ENCODE measurements around the gene TPTE2. TPM values are rescaled to one million over a fixed set of nuclear protein-coding genes. Genes with fewer than 3 reads are reported as not detected.
"Not testable (repeated sequence)": the region's sequence is repeated elsewhere in the genome, so short reads cannot be mapped to it uniquely, and the experiment has no call there.

TPTE2 gene
- total RNA-seq, 6 experiments from 2014 or later = 0.09 TPM; not detected in 5

DNA sequence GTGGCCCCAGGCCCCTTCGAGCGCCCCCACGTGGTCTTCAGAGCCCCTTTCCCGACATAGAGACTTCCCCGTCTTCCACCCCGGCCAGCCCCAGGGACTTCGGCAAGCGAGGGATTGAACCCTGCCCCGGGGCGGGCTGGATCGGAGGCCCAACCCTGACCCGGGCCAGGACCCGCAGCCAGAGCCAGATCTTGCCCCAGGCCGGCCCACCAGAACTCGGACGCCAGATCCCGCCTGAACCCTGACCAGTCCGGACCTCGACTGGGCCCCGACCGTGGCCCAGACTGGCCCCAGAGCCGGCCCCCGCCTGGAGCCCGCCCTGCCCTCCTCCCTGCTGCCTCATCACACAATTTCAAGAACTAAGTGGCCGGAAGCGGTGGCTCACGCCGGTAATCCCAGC lies 253 bp upstream of the TPTE2 start:
- Mint-ChIP-seq H3K36me3 (ENCODE audit: low read depth) (no peaks in the 10 kb centered on the region), H3K4me1 (ENCODE audit: low read depth) (no peaks in the 10 kb centered on the region), H3K9me3 (no peaks in the 10 kb centered on the region), H3K4me3 (no peak overlapping the region), H3K27me3 (ENCODE audit: insufficient read depth) (no peaks in the 10 kb centered on the region; the same call in 1 of the 2 replicates), H3K27ac (no peak overlapping the region)
- DNase-seq = no peak
- TF ChIP-seq, protein P1, sequence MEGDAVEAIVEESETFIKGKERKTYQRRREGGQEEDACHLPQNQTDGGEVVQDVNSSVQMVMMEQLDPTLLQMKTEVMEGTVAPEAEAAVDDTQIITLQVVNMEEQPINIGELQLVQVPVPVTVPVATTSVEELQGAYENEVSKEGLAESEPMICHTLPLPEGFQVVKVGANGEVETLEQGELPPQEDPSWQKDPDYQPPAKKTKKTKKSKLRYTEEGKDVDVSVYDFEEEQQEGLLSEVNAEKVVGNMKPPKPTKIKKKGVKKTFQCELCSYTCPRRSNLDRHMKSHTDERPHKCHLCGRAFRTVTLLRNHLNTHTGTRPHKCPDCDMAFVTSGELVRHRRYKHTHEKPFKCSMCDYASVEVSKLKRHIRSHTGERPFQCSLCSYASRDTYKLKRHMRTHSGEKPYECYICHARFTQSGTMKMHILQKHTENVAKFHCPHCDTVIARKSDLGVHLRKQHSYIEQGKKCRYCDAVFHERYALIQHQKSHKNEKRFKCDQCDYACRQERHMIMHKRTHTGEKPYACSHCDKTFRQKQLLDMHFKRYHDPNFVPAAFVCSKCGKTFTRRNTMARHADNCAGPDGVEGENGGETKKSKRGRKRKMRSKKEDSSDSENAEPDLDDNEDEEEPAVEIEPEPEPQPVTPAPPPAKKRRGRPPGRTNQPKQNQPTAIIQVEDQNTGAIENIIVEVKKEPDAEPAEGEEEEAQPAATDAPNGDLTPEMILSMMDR (IDR thresholded peaks at IDR 0.05) = no peak

DNA sequence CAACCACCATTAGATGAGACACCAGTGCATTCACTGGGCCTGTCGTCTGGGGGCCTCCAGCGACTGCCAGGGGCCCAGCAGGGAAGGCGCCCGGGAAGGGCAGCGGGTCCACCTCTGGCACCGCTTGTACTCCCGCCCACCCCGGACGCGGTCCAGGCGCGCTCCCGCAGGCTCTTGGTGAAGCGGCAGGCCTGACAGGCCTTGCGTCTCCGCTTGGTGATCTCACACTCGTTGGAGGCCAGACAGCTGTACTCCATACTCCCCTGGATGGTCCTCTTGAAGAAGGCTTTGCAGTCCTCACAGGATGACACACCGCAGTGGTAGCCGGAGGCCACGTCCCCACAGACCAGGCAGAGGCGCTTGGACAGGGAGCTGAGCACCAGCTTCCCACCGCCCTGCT lies 660 bp downstream of the TPTE2 start:
- not testable (repeated sequence) for H3K27me3 Mint-ChIP-seq (ENCODE audit: insufficient read depth); H3K9me3 Mint-ChIP-seq; H3K4me1 Mint-ChIP-seq (ENCODE audit: low read depth); DNase-seq; H3K36me3 Mint-ChIP-seq (ENCODE audit: low read depth); H3K27ac Mint-ChIP-seq; H3K4me3 Mint-ChIP-seq

- H3K27ac Mint-ChIP-seq; DNase-seq; H3K9me3 Mint-ChIP-seq; H3K36me3 Mint-ChIP-seq (ENCODE audit: low read depth); H3K4me1 Mint-ChIP-seq (ENCODE audit: low read depth); H3K4me3 Mint-ChIP-seq; H3K27me3 Mint-ChIP-seq (ENCODE audit: insufficient read depth): not testable (repeated sequence)
Measured at GRCh38 chr13:19559739-19560138, 1.6 kb downstream of the TPTE2 start.

DNA sequence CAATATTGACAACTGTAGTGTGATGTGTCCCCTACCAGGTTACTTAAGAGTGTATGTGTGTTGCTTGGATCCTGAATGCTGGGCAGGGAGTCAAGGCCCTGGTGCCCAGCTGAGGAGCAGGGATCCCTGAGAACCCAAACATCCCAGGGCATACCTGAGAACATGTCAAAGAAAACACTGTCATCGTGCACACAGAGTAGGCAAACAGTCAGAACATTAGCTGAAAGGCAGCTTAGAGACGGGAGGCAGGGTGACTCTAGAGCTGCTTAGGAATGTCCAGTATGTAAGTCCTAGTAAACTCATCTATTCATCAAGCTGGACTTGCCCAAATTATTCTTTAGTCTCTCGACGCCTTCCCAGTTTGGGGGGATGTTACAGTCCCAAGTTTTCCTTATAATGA lies 4.0 kb downstream of the TPTE2 start:
- H3K27me3 Mint-ChIP-seq (ENCODE audit: insufficient read depth); H3K4me3 Mint-ChIP-seq; DNase-seq; H3K9me3 Mint-ChIP-seq; H3K27ac Mint-ChIP-seq; H3K4me1 Mint-ChIP-seq (ENCODE audit: low read depth); H3K36me3 Mint-ChIP-seq (ENCODE audit: low read depth): not testable (repeated sequence)

DNA sequence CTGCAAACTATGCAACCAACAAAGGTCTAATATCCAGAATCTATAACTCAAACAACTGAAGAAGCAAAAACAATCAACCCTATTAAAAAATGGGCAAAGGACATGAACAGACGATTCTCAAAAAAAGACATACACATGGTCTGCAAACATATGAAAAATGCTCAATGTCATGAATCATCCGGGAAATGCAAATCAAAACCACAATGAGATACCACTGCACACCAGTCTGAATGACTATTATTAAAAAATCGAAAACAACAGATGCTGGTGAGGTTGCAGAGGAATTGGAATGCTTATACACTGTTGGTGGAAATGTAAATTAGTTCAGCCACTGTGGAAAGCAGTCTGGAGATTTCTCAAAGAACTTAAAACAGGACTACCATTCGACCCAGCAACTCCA lies 12.1 kb downstream of the TPTE2 start:
- not testable (repeated sequence) for DNase-seq; H3K9me3 Mint-ChIP-seq; H3K4me3 Mint-ChIP-seq; H3K4me1 Mint-ChIP-seq (ENCODE audit: low read depth); H3K27ac Mint-ChIP-seq; H3K36me3 Mint-ChIP-seq (ENCODE audit: low read depth); H3K27me3 Mint-ChIP-seq (ENCODE audit: insufficient read depth)

DNA sequence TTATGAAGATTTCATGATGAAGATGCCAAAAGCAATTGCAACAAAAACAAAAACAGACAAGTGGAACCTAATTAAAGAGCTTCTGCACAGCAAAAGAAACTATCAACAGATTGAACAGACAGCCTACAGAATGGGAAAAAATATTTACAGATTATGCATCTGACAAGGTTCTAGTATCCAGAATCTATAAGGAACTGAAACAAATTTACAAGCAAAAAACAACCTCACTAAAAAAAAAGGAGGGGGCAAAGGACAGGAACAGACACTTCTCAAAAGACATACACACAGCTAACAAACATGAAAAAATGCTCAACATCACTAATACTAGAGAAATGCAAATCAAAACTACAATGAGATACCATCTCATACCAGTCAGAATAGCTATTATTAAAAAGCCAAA lies 35.7 kb downstream of the TPTE2 start:
- not testable (repeated sequence) for H3K9me3 Mint-ChIP-seq; H3K4me1 Mint-ChIP-seq (ENCODE audit: low read depth); DNase-seq; H3K27ac Mint-ChIP-seq; H3K36me3 Mint-ChIP-seq (ENCODE audit: low read depth); H3K27me3 Mint-ChIP-seq (ENCODE audit: insufficient read depth); H3K4me3 Mint-ChIP-seq

DNA sequence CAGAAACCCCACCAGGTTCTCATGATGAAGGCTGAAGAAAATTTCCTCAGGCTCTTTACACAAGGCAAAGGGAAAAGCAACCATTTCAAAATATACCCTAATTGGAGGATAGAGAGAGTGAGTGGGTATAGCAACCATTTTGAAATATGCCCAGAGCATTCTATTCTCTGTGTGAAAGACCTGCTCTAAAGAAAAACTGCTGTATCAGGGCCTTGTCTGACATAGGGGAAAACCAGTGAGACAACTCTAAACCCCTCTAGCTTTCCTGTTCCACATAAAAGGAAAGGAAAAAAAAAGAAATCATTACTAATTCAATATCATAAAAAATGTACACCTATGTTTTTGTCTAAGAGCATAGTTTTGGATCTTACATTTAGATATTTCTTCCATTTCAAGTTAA lies 42.3 kb downstream of the TPTE2 start:
- H3K9me3 Mint-ChIP-seq = no peaks in the 10 kb centered on the region
- no peaks in the 10 kb centered on the region; the same call in 1 of the 2 replicates for H3K27me3 Mint-ChIP-seq (ENCODE audit: insufficient read depth)

DNA sequence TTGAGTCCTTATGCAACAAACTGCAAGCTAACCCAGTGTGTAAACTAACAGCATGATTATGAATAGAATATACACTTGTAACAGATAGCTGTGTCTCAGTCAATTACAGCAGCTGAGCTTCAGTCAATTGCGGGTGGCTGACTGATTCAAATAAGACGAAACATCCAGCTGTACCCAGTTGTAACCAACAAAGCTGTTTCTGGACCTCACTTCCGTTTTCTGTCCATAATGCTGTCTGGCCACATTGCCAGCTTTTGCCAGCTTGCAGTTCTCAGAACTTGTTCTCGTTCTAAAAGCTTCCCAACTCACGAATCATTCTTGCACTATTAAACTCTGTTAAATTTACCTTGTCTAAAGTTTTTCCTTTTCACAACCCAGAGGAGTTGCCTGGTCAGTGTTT lies 53.7 kb downstream of the TPTE2 start:
- not testable (repeated sequence) for H3K4me3 Mint-ChIP-seq; H3K9me3 Mint-ChIP-seq; H3K4me1 Mint-ChIP-seq (ENCODE audit: low read depth); H3K36me3 Mint-ChIP-seq (ENCODE audit: low read depth); H3K27me3 Mint-ChIP-seq (ENCODE audit: insufficient read depth); DNase-seq; H3K27ac Mint-ChIP-seq

More for the DNA sequence above, 42.3 kb downstream of the TPTE2 start:
- TF ChIP-seq, protein P1 (IDR thresholded peaks at IDR 0.05) = no peak
- Mint-ChIP-seq H3K4me1 (ENCODE audit: low read depth) (no peaks in the 10 kb centered on the region), H3K4me3 (no peak overlapping the region), H3K27ac (no peak overlapping the region), H3K36me3 (ENCODE audit: low read depth) (no peaks in the 10 kb centered on the region)
- no peak for DNase-seq

DNA sequence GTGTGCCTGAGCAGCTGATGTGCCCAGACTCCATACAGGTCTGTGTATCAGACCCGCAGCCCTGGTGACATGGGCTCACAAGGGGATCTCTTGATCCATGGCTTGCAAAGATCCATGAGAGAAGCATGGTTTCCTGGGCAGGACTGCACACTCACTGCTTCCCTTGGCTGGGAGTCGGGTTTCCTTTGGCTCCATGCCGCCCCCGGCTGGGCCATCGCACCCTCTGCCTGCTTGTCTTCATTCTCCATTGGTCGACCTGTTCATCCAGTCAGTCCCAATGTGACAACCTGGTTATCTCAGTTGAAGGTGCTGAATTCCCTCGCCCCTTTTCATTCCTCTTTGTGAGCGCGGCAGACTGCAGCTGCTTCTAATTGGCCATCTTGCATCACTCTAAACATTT lies 101.2 kb downstream of the TPTE2 start:
- H3K9me3 Mint-ChIP-seq = peaks cover 21% of the 10 kb centered on the region
- not testable (repeated sequence) for DNase-seq; H3K36me3 Mint-ChIP-seq (ENCODE audit: low read depth); H3K27ac Mint-ChIP-seq; H3K4me1 Mint-ChIP-seq (ENCODE audit: low read depth); H3K27me3 Mint-ChIP-seq (ENCODE audit: insufficient read depth); H3K4me3 Mint-ChIP-seq

Measured in HFFc6 (cell line).